ENCODE measurements around the gene MACROD1. TPM values are rescaled to one million over a fixed set of nuclear protein-coding genes. Genes with fewer than 3 reads are reported as not detected.

MACROD1 gene
- polyA plus RNA-seq, 1 experiment, result 8.1 TPM

DNA sequence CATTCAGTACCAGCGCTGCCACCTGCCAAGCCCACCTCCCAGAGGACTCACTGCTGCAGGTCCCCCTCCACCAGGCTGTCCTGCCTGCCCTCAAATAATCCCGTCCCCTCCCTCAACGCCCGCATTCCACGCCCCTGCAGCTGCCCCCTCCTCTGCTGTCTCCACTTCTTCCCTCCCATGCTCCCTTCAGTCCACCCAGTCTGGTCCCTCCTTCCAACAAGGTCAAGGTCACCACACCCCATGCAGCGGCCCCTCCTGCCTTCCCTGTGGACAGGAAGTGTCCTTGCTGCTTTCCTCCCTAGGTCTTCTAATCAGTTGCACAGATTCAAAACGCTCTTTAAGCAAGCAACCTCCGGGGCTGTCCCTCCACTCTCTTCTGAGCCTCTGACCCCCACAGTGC, 12.1 kb downstream of the MACROD1 start:
- ChIA-PET CTCF (interaction anchor here (1.2 to 6.6 kb wide), 3 partner anchors 9 to 153 kb away, joined by 5 to 154 read pairs (median 14); no protein-coding TSS in a partner anchor), POLR2A (no interaction called here)
- Histone ChIP-seq H3K4me3 (ENCODE audit: low read depth, low read length) (no peak overlapping the region), H3K9me3 (ENCODE audit: control insufficient read depth, insufficient read depth, low read length) (no peaks in the 10 kb centered on the region), H3K27me3 (ENCODE audit: control insufficient read depth, insufficient read depth, low read length) (no peaks in the 10 kb centered on the region), H3K27ac (ENCODE audit: low read depth, low read length) (no peak overlapping the region)
- TF ChIP-seq CTCF (IDR thresholded peaks at IDR 0.05; ENCODE audit: low read depth, low read length), result no peak
- DNase-seq (ENCODE audit: low read depth, low spot score), result no peak

DNA sequence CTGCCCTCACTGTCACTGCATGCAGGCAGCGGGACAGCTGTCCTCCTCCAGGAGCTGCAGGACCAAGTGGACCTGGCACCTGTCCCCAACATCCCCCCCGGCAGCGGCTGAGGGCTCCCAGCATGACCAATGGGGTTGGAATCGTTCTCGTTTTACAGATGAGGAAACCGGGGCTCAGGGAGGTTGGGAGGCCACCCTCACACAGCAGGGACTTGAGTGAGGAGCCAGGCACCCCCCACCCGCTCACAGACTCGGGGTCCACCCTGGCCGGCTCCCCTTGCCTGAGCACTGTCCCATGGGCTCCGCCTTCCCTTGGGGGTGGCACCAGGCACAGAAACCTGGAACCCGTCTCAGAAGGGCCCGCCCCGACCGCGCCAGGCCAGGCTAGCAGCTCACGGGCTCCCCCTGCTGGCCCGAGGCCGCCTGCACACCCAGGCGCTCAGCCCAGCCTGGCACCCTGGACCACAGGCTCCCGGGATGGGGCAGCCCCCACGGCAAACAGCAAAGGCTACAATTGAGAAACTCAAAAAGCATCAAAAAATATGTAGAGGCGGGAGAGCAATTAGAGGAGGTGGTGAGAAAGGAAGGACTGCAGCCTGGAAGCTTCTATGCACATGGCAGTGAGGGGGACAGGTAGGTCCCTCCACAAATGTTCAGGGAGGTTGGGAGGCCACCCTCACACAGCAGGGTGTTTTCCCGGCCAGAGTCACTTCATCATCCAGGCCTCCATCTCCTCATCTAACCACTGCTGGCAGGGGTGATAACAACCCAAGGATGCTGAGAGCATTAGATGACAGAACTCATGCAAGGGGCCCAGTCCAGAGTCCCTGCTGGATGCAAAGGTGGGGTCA, 12.8 kb downstream of the MACROD1 start:
- no peaks in the 10 kb centered on the region for H3K9me3 ChIP-seq (ENCODE audit: control insufficient read depth, insufficient read depth, low read length)
- no peak overlapping the region for H3K4me3 ChIP-seq (ENCODE audit: low read depth, low read length)
- POLR2A ChIA-PET, result interaction anchor here (0.7 kb wide), 1 partner anchor 149 kb away, joined by 4 read pairs; no protein-coding TSS in a partner anchor
- peak; percentile 97 for TF ChIP-seq CTCF (IDR thresholded peaks at IDR 0.05; ENCODE audit: low read depth, low read length)
- no peak overlapping the region for H3K27ac ChIP-seq (ENCODE audit: low read depth, low read length)
- DNase-seq (ENCODE audit: low read depth, low spot score), result no peak
- no peaks in the 10 kb centered on the region for H3K27me3 ChIP-seq (ENCODE audit: control insufficient read depth, insufficient read depth, low read length)
- CTCF ChIA-PET, result interaction anchor here (0.6 to 6.6 kb wide), 14 partner anchors 10 to 631 kb away, joined by 3 to 154 read pairs (median 4); no protein-coding TSS in a partner anchor

GRCh38 chr11:64151337-64151736, 14.6 kb downstream of the MACROD1 start:
- CTCF ChIA-PET, result interaction anchor here (0.7 to 6.6 kb wide), 5 partner anchors 30 to 314 kb away, joined by 3 to 154 read pairs (median 9); no protein-coding TSS in a partner anchor
- no peak for TF ChIP-seq CTCF (IDR thresholded peaks at IDR 0.05; ENCODE audit: low read depth, low read length)
- POLR2A ChIA-PET, result no interaction called here
- H3K27ac ChIP-seq (ENCODE audit: low read depth, low read length), result no peak overlapping the region
- H3K4me3 ChIP-seq (ENCODE audit: low read depth, low read length), result no peak overlapping the region
- H3K9me3 ChIP-seq (ENCODE audit: control insufficient read depth, insufficient read depth, low read length), result no peaks in the 10 kb centered on the region
- no peak for DNase-seq (ENCODE audit: low read depth, low spot score)
- H3K27me3 ChIP-seq (ENCODE audit: control insufficient read depth, insufficient read depth, low read length), result no peaks in the 10 kb centered on the region

- CTCF ChIA-PET, result interaction anchor here (0.5 to 6.6 kb wide), 4 partner anchors 47 to 314 kb away, joined by 5 to 154 read pairs (median 12); no protein-coding TSS in a partner anchor
- Histone ChIP-seq H3K4me3 (ENCODE audit: low read depth, low read length) (no peak overlapping the region), H3K9me3 (ENCODE audit: control insufficient read depth, insufficient read depth, low read length) (no peaks in the 10 kb centered on the region), H3K27me3 (ENCODE audit: control insufficient read depth, insufficient read depth, low read length) (no peaks in the 10 kb centered on the region), H3K27ac (ENCODE audit: low read depth, low read length) (no peak overlapping the region)
- no peak for DNase-seq (ENCODE audit: low read depth, low spot score)
- no peak for TF ChIP-seq CTCF (IDR thresholded peaks at IDR 0.05; ENCODE audit: low read depth, low read length)
- POLR2A ChIA-PET, result no interaction called here
Observed at GRCh38 chr11:64150481-64151239, 15.3 kb downstream of the MACROD1 start.

All from AG04450 (cell line).